ENCODE results near the gene BTNL8.

The BTNL8 gene

DNA sequence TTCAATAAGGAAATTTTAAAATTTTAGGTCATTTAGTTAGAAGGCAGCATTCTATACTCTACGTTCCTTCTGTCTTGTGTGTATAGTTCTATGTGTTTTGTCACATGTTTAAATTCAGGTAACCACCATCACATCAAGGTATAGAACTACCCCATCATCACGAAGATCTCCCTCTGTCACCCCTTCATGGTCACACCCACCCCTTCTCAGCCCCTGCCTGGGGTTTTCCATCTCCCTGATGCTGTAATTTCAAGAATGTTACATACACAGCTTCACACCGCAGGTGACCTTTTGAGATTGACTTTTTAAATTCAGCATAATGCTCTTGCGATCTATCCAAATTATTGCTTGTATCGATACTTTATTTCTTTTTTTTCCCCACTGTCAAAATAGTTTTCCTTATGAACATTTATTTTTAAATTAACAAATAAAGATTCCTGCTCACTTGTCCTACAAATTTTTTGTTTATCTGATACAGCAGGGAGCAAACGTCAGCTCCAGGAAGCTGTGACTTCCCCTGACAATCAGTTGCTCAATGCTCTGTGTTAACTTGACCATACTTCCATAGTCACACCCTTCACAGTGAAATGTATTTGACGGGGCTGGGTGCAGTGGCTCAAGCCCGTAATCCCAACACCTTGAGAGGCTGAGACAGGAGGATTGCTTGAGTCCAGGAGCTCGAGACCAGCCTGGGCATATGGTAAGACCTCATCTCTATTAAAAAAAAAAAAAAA, 10.2 kb downstream of the BTNL8 start:
- Histone ChIP-seq H3F3A (ENCODE audit: control insufficient read depth, insufficient read depth) (no peaks in the 10 kb centered on the region), H3K4me1 (ENCODE audit: control insufficient read depth, low read length) (no peaks in the 10 kb centered on the region), H3K4me3 (ENCODE audit: low read length) (no peak overlapping the region), H3K27ac (ENCODE audit: low read depth, low read length) (no peak overlapping the region), H3K9me3 (ENCODE audit: control insufficient read depth, insufficient read depth, low read length) (no peaks in the 10 kb centered on the region), H4K20me1 (ENCODE audit: control insufficient read depth, insufficient read depth, low read depth, low read length) (no peaks in the 10 kb centered on the region), H3K36me3 (ENCODE audit: control insufficient read depth, low read length) (no peaks in the 10 kb centered on the region), H3K79me2 (ENCODE audit: control insufficient read depth, low read length) (no peaks in the 10 kb centered on the region), H3K9me2 (replicated peaks; ENCODE audit: control insufficient read depth, low read length) (no peaks in the 10 kb centered on the region), H3K27me3 (ENCODE audit: control insufficient read depth, low read length) (no peaks in the 10 kb centered on the region), H3K4me2 (ENCODE audit: low read length) (no peak overlapping the region)
- TF ChIP-seq EZH2phosphoT487 (IDR thresholded peaks at IDR 0.05; ENCODE audit: borderline replicate concordance, low read length), result no peak
- TF ChIP-seq, protein P1, sequence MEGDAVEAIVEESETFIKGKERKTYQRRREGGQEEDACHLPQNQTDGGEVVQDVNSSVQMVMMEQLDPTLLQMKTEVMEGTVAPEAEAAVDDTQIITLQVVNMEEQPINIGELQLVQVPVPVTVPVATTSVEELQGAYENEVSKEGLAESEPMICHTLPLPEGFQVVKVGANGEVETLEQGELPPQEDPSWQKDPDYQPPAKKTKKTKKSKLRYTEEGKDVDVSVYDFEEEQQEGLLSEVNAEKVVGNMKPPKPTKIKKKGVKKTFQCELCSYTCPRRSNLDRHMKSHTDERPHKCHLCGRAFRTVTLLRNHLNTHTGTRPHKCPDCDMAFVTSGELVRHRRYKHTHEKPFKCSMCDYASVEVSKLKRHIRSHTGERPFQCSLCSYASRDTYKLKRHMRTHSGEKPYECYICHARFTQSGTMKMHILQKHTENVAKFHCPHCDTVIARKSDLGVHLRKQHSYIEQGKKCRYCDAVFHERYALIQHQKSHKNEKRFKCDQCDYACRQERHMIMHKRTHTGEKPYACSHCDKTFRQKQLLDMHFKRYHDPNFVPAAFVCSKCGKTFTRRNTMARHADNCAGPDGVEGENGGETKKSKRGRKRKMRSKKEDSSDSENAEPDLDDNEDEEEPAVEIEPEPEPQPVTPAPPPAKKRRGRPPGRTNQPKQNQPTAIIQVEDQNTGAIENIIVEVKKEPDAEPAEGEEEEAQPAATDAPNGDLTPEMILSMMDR (IDR thresholded peaks at IDR 0.05; ENCODE audit: low read depth, low read length, poor library complexity, severe bottlenecking), result no peak

DNA sequence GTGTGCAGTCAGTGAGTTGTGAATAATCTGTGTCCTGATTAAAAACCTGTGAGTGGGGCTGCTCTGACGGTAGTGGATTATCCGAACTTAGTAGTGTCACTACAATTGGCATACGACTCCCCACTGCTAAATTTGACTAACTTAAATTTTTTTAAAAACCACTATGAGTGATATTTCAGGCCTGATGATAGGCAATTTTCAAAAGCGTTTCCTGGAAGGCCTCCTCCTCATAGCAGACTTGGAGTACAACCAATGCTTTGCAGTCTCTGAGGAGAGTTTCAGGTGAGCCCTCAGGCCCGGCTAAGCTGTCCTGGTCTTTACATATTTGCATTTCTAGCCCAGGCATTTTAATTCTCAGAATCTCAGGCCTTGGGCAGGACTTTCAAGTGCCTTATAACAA, 10.8 kb downstream of the BTNL8 start:
- Histone ChIP-seq H3K27me3 (ENCODE audit: control insufficient read depth, low read length) (no peaks in the 10 kb centered on the region), H4K20me1 (ENCODE audit: control insufficient read depth, insufficient read depth, low read depth, low read length) (no peaks in the 10 kb centered on the region), H3K9me3 (ENCODE audit: control insufficient read depth, insufficient read depth, low read length) (no peaks in the 10 kb centered on the region), H3K27ac (ENCODE audit: low read depth, low read length) (no peak overlapping the region), H3K9me2 (replicated peaks; ENCODE audit: control insufficient read depth, low read length) (no peaks in the 10 kb centered on the region), H3K4me1 (ENCODE audit: control insufficient read depth, low read length) (no peaks in the 10 kb centered on the region), H3F3A (ENCODE audit: control insufficient read depth, insufficient read depth) (no peaks in the 10 kb centered on the region), H3K4me3 (ENCODE audit: low read length) (no peak overlapping the region), H3K36me3 (ENCODE audit: control insufficient read depth, low read length) (no peaks in the 10 kb centered on the region), H3K79me2 (ENCODE audit: control insufficient read depth, low read length) (no peaks in the 10 kb centered on the region), H3K4me2 (ENCODE audit: low read length) (no peak overlapping the region)
- no peak for TF ChIP-seq EZH2phosphoT487 (IDR thresholded peaks at IDR 0.05; ENCODE audit: borderline replicate concordance, low read length)
- TF ChIP-seq, protein P1 (IDR thresholded peaks at IDR 0.05; ENCODE audit: low read depth, low read length, poor library complexity, severe bottlenecking), result no peak

DNA sequence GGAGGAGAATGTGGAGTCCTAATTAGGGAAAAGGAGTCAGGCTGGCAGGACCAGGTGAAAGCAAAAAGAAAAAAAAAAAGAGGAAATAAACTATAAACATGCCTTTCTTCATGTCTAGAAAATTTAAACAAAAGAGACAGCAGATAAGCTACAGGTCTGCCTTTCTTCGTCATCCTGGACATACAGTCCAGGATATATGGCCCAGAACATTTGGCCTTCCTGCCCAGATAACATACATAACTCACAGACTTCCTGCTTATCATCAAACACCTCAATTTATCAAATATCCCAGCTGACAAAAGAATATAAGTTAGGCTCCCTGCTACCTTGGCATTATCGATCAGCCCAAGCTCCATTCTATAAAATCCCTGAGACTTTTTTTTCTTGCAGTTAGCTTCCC, 11.2 kb downstream of the BTNL8 start:
- TF ChIP-seq, protein P1 (IDR thresholded peaks at IDR 0.05; ENCODE audit: low read depth, low read length, poor library complexity, severe bottlenecking), result no peak
- TF ChIP-seq EZH2phosphoT487 (IDR thresholded peaks at IDR 0.05; ENCODE audit: borderline replicate concordance, low read length), result no peak
- H3K27ac ChIP-seq (ENCODE audit: low read depth, low read length), result no peak overlapping the region

More for the DNA sequence above, 11.2 kb downstream of the BTNL8 start:
- H3F3A ChIP-seq (ENCODE audit: control insufficient read depth, insufficient read depth), result no peaks in the 10 kb centered on the region
- no peak overlapping the region for H3K4me3 ChIP-seq (ENCODE audit: low read length)
- H3K4me2 ChIP-seq (ENCODE audit: low read length), result no peak overlapping the region
- no peaks in the 10 kb centered on the region for H3K9me2 ChIP-seq (replicated peaks; ENCODE audit: control insufficient read depth, low read length)
- no peaks in the 10 kb centered on the region for H3K79me2 ChIP-seq (ENCODE audit: control insufficient read depth, low read length)
- no peaks in the 10 kb centered on the region for H3K27me3 ChIP-seq (ENCODE audit: control insufficient read depth, low read length)
- H3K36me3 ChIP-seq (ENCODE audit: control insufficient read depth, low read length), result no peaks in the 10 kb centered on the region
- no peaks in the 10 kb centered on the region for H4K20me1 ChIP-seq (ENCODE audit: control insufficient read depth, insufficient read depth, low read depth, low read length)
- H3K9me3 ChIP-seq (ENCODE audit: control insufficient read depth, insufficient read depth, low read length), result no peaks in the 10 kb centered on the region
- H3K4me1 ChIP-seq (ENCODE audit: control insufficient read depth, low read length), result no peaks in the 10 kb centered on the region
